D721Med (cell line): ENCODE data around the gene AGAP1.

Experiments
- DNase-seq: peaks from one replicate; pipeline ENCODE4 v3.0.0; 2011; ENCODE audit warnings: low spot score; ENCODE audit not compliant: insufficient read length
- FAIRE-seq: peaks from 2 replicates; lab custom pipeline; 2011; peaks lifted over from hg19 to GRCh38; lab: Jason Lieb, UNC
- TF ChIP-seq, protein P1 (sequence below): IDR thresholded peaks from 2 replicates; pipeline ENCODE4 v1.5.1; 2012; ENCODE audit warnings: mild to moderate bottlenecking, control low read depth; ENCODE audit not compliant: insufficient read depth; ENCODE audit errors: missing control alignments

The AGAP1 gene

DNA sequence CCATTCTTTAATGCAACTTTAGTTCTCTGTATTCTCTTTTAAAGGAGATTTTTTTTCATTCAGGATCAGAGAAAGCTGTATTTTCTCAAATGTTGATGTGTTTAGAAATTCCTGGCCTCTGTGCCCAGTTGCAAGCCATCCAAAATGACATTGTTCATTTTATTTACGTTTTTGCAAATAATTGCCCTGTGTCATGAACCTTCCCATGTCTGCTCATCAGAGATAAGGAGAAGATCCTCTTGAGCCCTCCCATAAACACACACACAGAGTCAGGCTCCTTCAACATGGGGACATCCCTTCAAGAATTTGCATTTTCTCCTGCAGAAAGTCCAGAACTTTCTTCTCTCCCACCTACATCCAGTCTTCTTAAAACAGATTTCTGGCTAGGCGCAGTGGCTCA is 415.5 kb downstream of the AGAP1 start:
- FAIRE-seq (no peak), DNase-seq (no peak)
- TF ChIP-seq, protein P1, sequence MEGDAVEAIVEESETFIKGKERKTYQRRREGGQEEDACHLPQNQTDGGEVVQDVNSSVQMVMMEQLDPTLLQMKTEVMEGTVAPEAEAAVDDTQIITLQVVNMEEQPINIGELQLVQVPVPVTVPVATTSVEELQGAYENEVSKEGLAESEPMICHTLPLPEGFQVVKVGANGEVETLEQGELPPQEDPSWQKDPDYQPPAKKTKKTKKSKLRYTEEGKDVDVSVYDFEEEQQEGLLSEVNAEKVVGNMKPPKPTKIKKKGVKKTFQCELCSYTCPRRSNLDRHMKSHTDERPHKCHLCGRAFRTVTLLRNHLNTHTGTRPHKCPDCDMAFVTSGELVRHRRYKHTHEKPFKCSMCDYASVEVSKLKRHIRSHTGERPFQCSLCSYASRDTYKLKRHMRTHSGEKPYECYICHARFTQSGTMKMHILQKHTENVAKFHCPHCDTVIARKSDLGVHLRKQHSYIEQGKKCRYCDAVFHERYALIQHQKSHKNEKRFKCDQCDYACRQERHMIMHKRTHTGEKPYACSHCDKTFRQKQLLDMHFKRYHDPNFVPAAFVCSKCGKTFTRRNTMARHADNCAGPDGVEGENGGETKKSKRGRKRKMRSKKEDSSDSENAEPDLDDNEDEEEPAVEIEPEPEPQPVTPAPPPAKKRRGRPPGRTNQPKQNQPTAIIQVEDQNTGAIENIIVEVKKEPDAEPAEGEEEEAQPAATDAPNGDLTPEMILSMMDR = no peak

DNA sequence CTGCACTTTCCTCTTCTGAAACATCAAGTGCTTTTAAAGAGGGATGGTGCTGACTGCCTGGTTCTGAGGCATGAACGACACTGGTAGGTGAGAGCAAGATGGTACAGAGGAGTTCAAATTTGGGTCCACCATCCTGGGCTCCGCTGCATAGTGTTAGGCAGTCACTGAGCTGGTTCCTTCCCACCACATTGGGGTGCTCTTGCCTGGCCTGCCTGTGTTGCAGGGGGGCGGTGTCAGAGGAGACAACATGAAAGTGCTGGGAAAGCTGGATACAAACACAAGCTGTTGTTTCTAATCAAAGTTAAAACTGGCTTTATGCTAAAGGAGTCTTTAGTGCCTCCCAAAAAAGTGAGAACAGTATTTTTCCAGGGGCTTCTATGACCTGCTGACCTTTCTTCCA is 416.2 kb downstream of the AGAP1 start:
- DNase-seq (no peak), FAIRE-seq (no peak)
- TF ChIP-seq, protein P1 = no peak

DNA sequence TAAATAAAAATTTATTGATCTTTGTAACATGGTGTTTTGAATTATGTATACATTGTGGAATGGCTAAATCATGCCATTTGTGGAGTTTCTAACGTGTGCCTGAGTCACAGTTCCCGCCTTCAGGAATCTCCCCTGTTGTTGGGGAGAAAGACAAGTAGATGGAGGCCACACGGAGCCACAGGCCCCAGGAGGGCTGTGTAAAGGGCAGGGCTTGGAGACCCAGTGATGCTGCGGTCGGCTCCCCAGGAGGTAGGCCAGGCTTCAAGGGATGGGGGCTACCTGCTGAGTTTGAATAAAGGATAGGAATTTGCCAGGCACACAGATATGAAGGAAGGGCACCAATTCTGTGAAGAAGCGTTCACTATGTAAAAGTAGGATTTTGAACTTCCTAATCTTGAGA is 417.3 kb downstream of the AGAP1 start:
- TF ChIP-seq, protein P1 = no peak
- DNase-seq (no peak), FAIRE-seq (no peak)

DNA sequence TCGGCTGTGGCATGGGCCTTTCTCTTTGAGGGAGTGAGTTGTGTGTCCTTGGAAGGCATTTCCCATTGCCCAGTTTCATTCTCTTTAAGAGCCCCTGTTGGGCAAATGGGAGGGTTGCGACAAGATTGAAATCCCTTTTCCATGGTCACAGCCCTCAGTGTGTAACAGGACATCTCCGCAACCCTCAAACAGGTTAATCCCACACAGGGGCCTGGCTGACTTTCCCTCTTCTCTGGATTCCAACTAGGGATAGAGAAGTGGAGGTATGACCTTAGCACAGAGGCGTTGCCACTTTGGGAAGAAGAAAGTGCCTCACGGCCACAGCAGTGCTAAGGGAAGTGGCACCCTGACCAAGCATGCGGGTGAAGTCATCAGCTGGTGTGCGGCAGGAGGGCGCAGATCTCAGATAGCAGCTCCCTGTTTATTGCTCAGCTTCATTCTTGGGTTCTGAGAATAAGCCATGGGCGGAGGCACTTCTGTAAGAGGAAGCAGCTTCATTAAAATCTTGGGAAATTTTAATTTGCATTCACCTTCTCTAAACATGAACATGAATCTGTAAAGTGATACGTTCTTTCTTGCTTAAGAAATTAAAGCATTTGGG is 417.9 kb downstream of the AGAP1 start:
- no peak for FAIRE-seq
- no peak for DNase-seq
- TF ChIP-seq, protein P1 = no peak

DNA sequence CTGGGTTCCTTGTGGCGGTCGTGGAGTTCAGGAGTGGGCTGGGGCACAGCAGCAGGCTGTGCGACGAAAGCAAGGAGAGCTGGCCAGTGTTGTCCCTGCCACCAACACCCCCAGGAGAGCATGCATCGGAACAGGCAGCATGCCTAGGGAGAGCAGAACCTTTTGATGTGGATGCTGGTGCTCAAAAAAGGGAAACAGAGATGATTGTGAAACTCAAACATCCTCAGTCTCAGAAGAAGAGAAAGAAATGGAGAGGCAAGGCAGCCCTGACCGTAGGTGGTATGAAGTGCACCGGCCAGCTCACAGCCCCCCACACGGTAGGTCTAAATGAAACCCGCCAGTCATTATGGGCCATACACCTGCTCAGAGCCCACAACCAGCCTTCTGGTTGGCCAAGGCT is 420.9 kb downstream of the AGAP1 start:
- FAIRE-seq (no peak), DNase-seq (no peak)
- TF ChIP-seq, protein P1 = no peak

DNA sequence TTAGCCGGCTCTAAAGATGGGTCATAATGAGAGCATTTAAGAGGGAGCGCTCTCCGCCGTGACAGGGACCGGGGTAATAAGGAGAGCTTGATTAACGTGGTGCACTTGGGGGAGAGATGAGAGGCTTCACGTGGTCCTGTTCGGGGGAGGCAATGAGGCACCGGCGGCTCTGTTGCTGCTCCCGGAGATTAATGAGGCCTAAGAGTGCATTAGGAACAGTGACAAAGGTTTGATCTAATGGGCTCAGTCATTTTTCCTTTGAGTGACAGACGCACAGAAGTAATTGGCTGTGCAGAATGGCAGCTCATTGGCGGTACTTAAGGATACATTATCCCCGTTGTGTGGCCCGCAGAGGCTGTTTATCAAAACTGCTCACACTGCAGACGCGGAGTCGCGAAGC is 423.7 kb downstream of the AGAP1 start:
- FAIRE-seq (no peak), DNase-seq (no peak)
- TF ChIP-seq, protein P1 = no peak

DNA sequence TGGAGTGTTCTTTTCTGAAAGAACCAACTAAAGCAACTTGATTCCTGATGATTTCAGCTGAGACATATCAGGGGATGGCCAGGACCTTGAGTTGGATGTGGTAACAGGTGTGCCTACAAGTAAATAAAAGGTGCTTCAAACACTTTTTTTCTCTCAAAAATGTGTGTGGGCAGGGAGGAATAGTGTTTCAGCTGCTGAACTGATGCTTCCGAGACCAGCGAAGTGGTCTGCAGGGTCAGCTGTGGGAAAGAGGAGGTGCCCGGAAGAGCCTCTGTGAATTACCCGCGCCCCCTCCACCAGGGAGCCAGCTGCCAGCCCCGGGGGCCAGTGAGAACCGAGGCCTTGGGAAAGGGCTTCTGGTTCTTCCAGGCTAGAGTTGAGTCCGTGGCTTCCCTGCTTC is 425.0 kb downstream of the AGAP1 start:
- TF ChIP-seq, protein P1 = no peak
- no peak for DNase-seq
- FAIRE-seq = no peak
